ENCODE results near the gene CDK18.

- TF ChIP-seq SIN3A (IDR thresholded peaks at IDR 0.05; ENCODE audit: borderline replicate concordance, insufficient read depth, low read length) (no peak), POLR2AphosphoS5 (IDR thresholded peaks at IDR 0.05; ENCODE audit: low read depth, low read length) (no peak)
Measured at GRCh38 chr1:205570796-205571537, 66.5 kb downstream of the CDK18 start.

Data from PFSK-1 (cell line).